ENCODE results near the gene GAS7.

- TF ChIP-seq CTCF (IDR thresholded peaks at IDR 0.05; ENCODE audit: poor library complexity) = no peak
- TF ChIP-seq EZH2 (IDR thresholded peaks at IDR 0.05; ENCODE audit: borderline replicate concordance) = no peak
Measured at GRCh38 chr17:9956474-9957131, 241.8 kb downstream of the GAS7 start.
